Adrenal gland (tissue), 12 donors: ENCODE data around the gene STX16. TPM values are rescaled to one million over a fixed set of nuclear protein-coding genes. Genes with fewer than 3 reads are reported as not detected.

Experiments
- DNase-seq, 7 donors: peaks; one replicate each; pipeline ENCODE4 v3.0.0-alpha.2; 2019 to 2020
- H3K27ac ChIP-seq, 5 donors: fragments of 200-600 bp; sonication (generic) in 4 of 5; 1 replicate in 3 of 5; 2 replicates in 2 of 5; pipeline versions ENCODE4 v1.5.1 to v1.8.0; 2016 to 2020; ENCODE audit warnings: mild to moderate bottlenecking in 1 of 5
- H3K27me3 ChIP-seq: fragments of 200-600 bp; 2 replicates; pipeline ENCODE4 v1.8.0; 2021
- H3K36me3 ChIP-seq, 2 donors: fragments of 200-600 bp; replicated peaks in 1 of 2; 1 replicate in 1 of 2; 2 replicates in 1 of 2; pipeline versions ENCODE4 v1.5.1 to v1.8.0; 2018 to 2022
- H3K4me1 ChIP-seq, 2 donors: fragments of 200-600 bp; replicated peaks in 1 of 2; 1 replicate in 1 of 2; 2 replicates in 1 of 2; pipeline versions ENCODE4 v1.5.1 to v1.8.0; 2018 to 2021
- H3K4me3 ChIP-seq, 4 donors: fragments of 200-600 bp; sonication (generic) in 3 of 4; one replicate each; pipeline ENCODE4 v1.5.1; 2016 to 2018
- H3K9me3 ChIP-seq, 3 donors: fragments of 200-600 bp; sonication (generic) in 1 of 3; replicated peaks in 1 of 3; 1 replicate in 2 of 3; 2 replicates in 1 of 3; pipeline versions ENCODE4 v1.5.1 to v1.8.0; 2016 to 2021
- CTCF ChIP-seq, 6 experiments: fragments of 450-650 bp in 4 of 6; fragments of 200-600 bp in 2 of 6; sonication (generic) in 1 of 6; IDR thresholded peaks; 1 replicate in 5 of 6; 2 replicates in 1 of 6; pipeline versions ENCODE4 v1.5.1 to v1.8.0; 2016 to 2021; ENCODE audit warnings: antibody characterized with exemption in 6 of 6, mild to moderate bottlenecking in 2 of 6, moderate library complexity in 1 of 6
- POLR2A ChIP-seq, 2 donors: fragments of 450-650 bp; IDR thresholded peaks; one replicate each; pipeline ENCODE4 v1.6.1; 2017; ENCODE audit warnings: antibody characterized with exemption in 2 of 2, mild to moderate bottlenecking in 2 of 2, moderate library complexity in 1 of 2
- WGBS, 4 donors: extraction: QIAGEN DNeasy Blood & Tissue Kit in 2 of 4; methylation state at CpG; one replicate each; pipeline versions ENCODE4 v1.1.5 to v1.1.7; 2013 to 2017; 5-methylcytosine and 5-hydroxymethylcytosine counted together
- intact Hi-C, 2 donors: fragments of 100-400 bp; cut with DNase I; formaldehyde crosslinking; loops; one replicate each; pipeline versions ENCODE4 v1.14.1 to v1.15.0; 2022 to 2023
- polyA plus RNA-seq, 3 donors: library from polyadenylated mRNA; stranded (reverse); fragments of 200-250 nt in 2 of 3; fragments of 350-450 nt in 1 of 3; fragmentation: Illumina TruSeq in 1 of 3; extraction: RNeasy Lipid Tissue Mini Kit (QIAGEN cat#74804) in 1 of 3; gene quantifications; one replicate each; pipeline ENCODE4 v1.2.3, GENCODE V29; 2013 to 2014
- total RNA-seq, 9 donors: library from RNA; depleted of rRNA in 4 of 9; stranded (reverse); fragments of >200 nt in 4 of 9; fragments of 120-200 nt in 1 of 9; fragmentation: NEBNext Ultra II Directional in 1 of 9; extraction: Animal tissue kit (Norgen Biotek cat#: 25700) in 1 of 9; gene quantifications; one replicate each; pipeline versions ENCODE4 v1.1.0 to v1.2.4, GENCODE V29; 2013 to 2023
- donor health status: healthy with polysubstance abuse.
- donor health status: Bipolar disorder and iron deficiency.
- donor health status: DM: yes; HTN: yes; CAD: no.
- donor health status: DM: no; HTN: no; CAD: no.
- donor health status: DM: no; HTN: no; CAD: no.
- donor health status: DM: yes; HTN: yes; CAD: no.

STX16 gene
- total and polyA plus RNA-seq, 12 donors = 29.3 to 134 (median 43.6) TPM

- Histone ChIP-seq H3K4me3 (no peak overlapping the region), H3K9me3 (no peaks in the 10 kb centered on the region), H3K36me3 (no peaks in the 10 kb centered on the region), H3K27me3 (no peaks in the 10 kb centered on the region), H3K27ac (no peak overlapping the region), H3K4me1 (no peaks in the 10 kb centered on the region)
- 20 to 50% (median 43%) methylated on average over 3 to 6 of the region's 6 CpGs for WGBS, 4 donors
- intact Hi-C loops = no loop called here
- DNase-seq = peak in 3 of 7 donors; percentile 7 to 16 (median 9)
- TF ChIP-seq POLR2A (IDR thresholded peaks at IDR 0.05) (no peak), CTCF (IDR thresholded peaks at IDR 0.05) (no peak)
Measured at GRCh38 chr20:58719971-58720371, 68.9 kb downstream of the STX16 start.

GRCh38 chr20:58720890-58721289, 69.8 kb downstream of the STX16 start:
- Histone ChIP-seq H3K9me3 (no peaks in the 10 kb centered on the region), H3K36me3 (no peaks in the 10 kb centered on the region), H3K4me1 (no peaks in the 10 kb centered on the region), H3K27me3 (no peaks in the 10 kb centered on the region), H3K27ac (no peak overlapping the region), H3K4me3 (no peak overlapping the region)
- peak in 1 of 7 donors; percentile 28 for DNase-seq
- intact Hi-C loops = no loop called here
- 86 to 94% (median 92%) methylated on average over 14 of the region's 14 CpGs for WGBS, 4 donors
- TF ChIP-seq CTCF (IDR thresholded peaks at IDR 0.05) (no peak), POLR2A (IDR thresholded peaks at IDR 0.05) (no peak)

GRCh38 chr20:58721951-58722778, 71.1 kb downstream of the STX16 start:
- DNase-seq = peak in 6 of 7 donors; percentile 24 to 64 (median 40)
- TF ChIP-seq CTCF (IDR thresholded peaks at IDR 0.05) (no peak), POLR2A (IDR thresholded peaks at IDR 0.05) (no peak)
- intact Hi-C loops = no loop called here

GRCh38 chr20:58722877-58723627, 72.0 kb downstream of the STX16 start:
- H3K9me3 ChIP-seq = no peaks in the 10 kb centered on the region
- TF ChIP-seq CTCF (IDR thresholded peaks at IDR 0.05) = no peak
- no peak for TF ChIP-seq POLR2A (IDR thresholded peaks at IDR 0.05)
- H3K27me3 ChIP-seq = no peaks in the 10 kb centered on the region
- H3K36me3 ChIP-seq = no peaks in the 10 kb centered on the region
- intact Hi-C loops = no loop called here
- H3K4me1 ChIP-seq = no peaks in the 10 kb centered on the region
- no peak for DNase-seq
- no peak overlapping the region for H3K27ac ChIP-seq
- 72 to 80% (median 76%) methylated on average over 9 of the region's 9 CpGs for WGBS, 4 donors
- H3K4me3 ChIP-seq = no peak overlapping the region

More at GRCh38 chr20:58721951-58722778, 71.1 kb downstream of the STX16 start:
- no peak overlapping the region for H3K4me3 ChIP-seq
- no peaks in the 10 kb centered on the region for H3K36me3 ChIP-seq
- H3K27ac ChIP-seq = no peak overlapping the region
- H3K4me1 ChIP-seq = no peaks in the 10 kb centered on the region
- 54 to 62% (median 58%) methylated on average over 16 to 22 of the region's 22 CpGs for WGBS, 4 donors
- no peaks in the 10 kb centered on the region for H3K27me3 ChIP-seq
- no peaks in the 10 kb centered on the region for H3K9me3 ChIP-seq
